Kidney epithelial cell (primary cell): ENCODE results near the gene XXYLT1. TPM values are rescaled to one million over a fixed set of nuclear protein-coding genes. Genes with fewer than 3 reads are reported as not detected.

ENCODE experiments used
- DNase-seq: peaks from one replicate; pipeline ENCODE4 v3.0.0-alpha.2; 2010; ENCODE audit warnings: low read depth
- H3K27me3 ChIP-seq: 2 replicates; pipeline ENCODE4 v1.6.0; 2011; ENCODE audit warnings: low read length; ENCODE audit not compliant: control insufficient read depth, insufficient read depth
- H3K36me3 ChIP-seq: 2 replicates; pipeline ENCODE4 v1.5.1; 2011; ENCODE audit warnings: low read length; ENCODE audit not compliant: control insufficient read depth, insufficient read depth
- H3K4me3 ChIP-seq: 2 replicates; pipeline ENCODE4 v1.5.1; 2011; ENCODE audit warnings: low read depth, mild to moderate bottlenecking, control low read depth, low read length
- CTCF ChIP-seq: IDR thresholded peaks from 2 replicates; pipeline ENCODE4 v1.5.1; 2011; ENCODE audit warnings: mild to moderate bottlenecking, moderate library complexity, low read length, control low read depth, inconsistent platforms; ENCODE audit not compliant: insufficient read depth, poor library complexity, severe bottlenecking
- total RNA-seq: library from RNA; depleted of rRNA; stranded (reverse); fragments of >200 nt; gene quantifications from 2 replicates; pipeline ENCODE4 v1.2.3, GENCODE V29; 2015

The XXYLT1 gene
- total RNA-seq, 1 donor from 2014 or later = 18.7 TPM

- Histone ChIP-seq H3K4me3 (peak overlapping the region; percentile 92), H3K36me3 (no peaks in the 10 kb centered on the region), H3K27me3 (no peaks in the 10 kb centered on the region)
- no peak for DNase-seq
- no peak for TF ChIP-seq CTCF
Observed at GRCh38 chr3:195269375-195270078, 1.4 kb downstream of the XXYLT1 start.

GRCh38 chr3:195268576-195269309 is 2.2 kb downstream of the XXYLT1 start:
- TF ChIP-seq CTCF = no peak
- Histone ChIP-seq H3K36me3 (no peaks in the 10 kb centered on the region), H3K27me3 (no peaks in the 10 kb centered on the region), H3K4me3 (no peak overlapping the region)
- no peak for DNase-seq

GRCh38 chr3:195267096-195267495 is 3.9 kb downstream of the XXYLT1 start:
- TF ChIP-seq CTCF = no peak
- Histone ChIP-seq H3K36me3 (no peaks in the 10 kb centered on the region), H3K27me3 (no peaks in the 10 kb centered on the region), H3K4me3 (no peak overlapping the region)
- DNase-seq = no peak

- Histone ChIP-seq H3K27me3 (no peaks in the 10 kb centered on the region), H3K4me3 (no peak overlapping the region), H3K36me3 (no peaks in the 10 kb centered on the region)
- no peak for TF ChIP-seq CTCF
- DNase-seq = no peak
Observed at GRCh38 chr3:195266428-195266827, 4.5 kb downstream of the XXYLT1 start.

GRCh38 chr3:195265363-195265976 is 5.5 kb downstream of the XXYLT1 start:
- no peak overlapping the region for H3K4me3 ChIP-seq
- no peaks in the 10 kb centered on the region for H3K27me3 ChIP-seq
- no peak for TF ChIP-seq CTCF
- no peaks in the 10 kb centered on the region for H3K36me3 ChIP-seq
- no peak for DNase-seq
